Measurements from ENCODE around the gene KRTAP10-2.

Gene KRTAP10-2

GRCh38 chr21:44527156-44527982 is 23.9 kb downstream of the KRTAP10-2 start:
- in situ Hi-C loops (cut with HindIII; ENCODE audit: low sequenced_read_pairs): no loop called here

- in situ Hi-C loops (cut with HindIII; ENCODE audit: low sequenced_read_pairs): no loop called here
These were observed 25.0 kb downstream of the KRTAP10-2 start for GRCh38 chr21:44526096-44526997.

GRCh38 chr21:44525391-44526095 is 25.8 kb downstream of the KRTAP10-2 start:
- in situ Hi-C loops (cut with HindIII; ENCODE audit: low sequenced_read_pairs): no loop called here

GRCh38 chr21:44524414-44525371 is 26.6 kb downstream of the KRTAP10-2 start:
- in situ Hi-C loops (cut with HindIII; ENCODE audit: low sequenced_read_pairs): no loop called here

GRCh38 chr21:44523567-44524413 is 27.5 kb downstream of the KRTAP10-2 start:
- in situ Hi-C loops (cut with HindIII; ENCODE audit: low sequenced_read_pairs): no loop called here

- in situ Hi-C loops (cut with HindIII; ENCODE audit: low sequenced_read_pairs): no loop called here
These were observed 28.5 kb downstream of the KRTAP10-2 start for GRCh38 chr21:44522753-44523204.

- in situ Hi-C loops (cut with HindIII; ENCODE audit: low sequenced_read_pairs): no loop called here
These were observed 29.2 kb downstream of the KRTAP10-2 start for GRCh38 chr21:44521928-44522752.

- in situ Hi-C loops (cut with HindIII; ENCODE audit: low sequenced_read_pairs): no loop called here
These were observed 29.9 kb downstream of the KRTAP10-2 start for GRCh38 chr21:44521301-44521927.

GRCh38 chr21:44520326-44521300 is 30.7 kb downstream of the KRTAP10-2 start:
- in situ Hi-C loops (cut with HindIII; ENCODE audit: low sequenced_read_pairs): no loop called here

GRCh38 chr21:44519346-44520325 is 31.7 kb downstream of the KRTAP10-2 start:
- in situ Hi-C loops (cut with HindIII; ENCODE audit: low sequenced_read_pairs): no loop called here

GRCh38 chr21:44518686-44519085 is 32.6 kb downstream of the KRTAP10-2 start:
- in situ Hi-C loops (cut with HindIII; ENCODE audit: low sequenced_read_pairs): no loop called here

- in situ Hi-C loops (cut with HindIII; ENCODE audit: low sequenced_read_pairs): no loop called here
These were observed 34.0 kb downstream of the KRTAP10-2 start for GRCh38 chr21:44517175-44517899.

- in situ Hi-C loops (cut with HindIII; ENCODE audit: low sequenced_read_pairs): no loop called here
These were observed 34.5 kb downstream of the KRTAP10-2 start for GRCh38 chr21:44516828-44517174.

GRCh38 chr21:44516342-44516741 is 35.0 kb downstream of the KRTAP10-2 start:
- in situ Hi-C loops (cut with HindIII; ENCODE audit: low sequenced_read_pairs): no loop called here
